HepG2 (cell line): Measurements from ENCODE around the gene CFL1. TPM values are rescaled to one million over a fixed set of nuclear protein-coding genes. Genes with fewer than 3 reads are reported as not detected.
A peak's percentile ranks its signal among the peaks of the same experiment; 100 is the strongest.

Experiments used
- ELF1 ChIP-seq: sonication (generic); formaldehyde crosslinking; IDR thresholded peaks from 2 replicates; pipeline ENCODE4 v1.4.0; 2020; ENCODE audit warnings: missing genetic modification reagents
- FOSL1 ChIP-seq: sonication (generic); formaldehyde crosslinking; IDR thresholded peaks from 2 replicates; pipeline ENCODE4 v1.9.0; 2021; ENCODE audit warnings: missing genetic modification reagents, borderline replicate concordance
- KLF9 ChIP-seq: IDR thresholded peaks from 2 replicates; pipeline ENCODE4 v1.6.1; 2016; ENCODE audit warnings: low read depth
- MAFK ChIP-seq, 2 experiments: IDR thresholded peaks in 1 of 2; conservative IDR thresholded peaks in 1 of 2; 2 replicates each; pipeline ENCODE4 v1.6.1; 2011; ENCODE audit warnings: improper control_type of control experiment in 2 of 2, low read length in 2 of 2
- MLXIP ChIP-seq: sonication (generic); formaldehyde crosslinking; IDR thresholded peaks from 2 replicates; pipeline ENCODE4 v1.9.0; 2021; ENCODE audit warnings: missing genetic modification reagents, borderline replicate concordance
- SKI ChIP-seq: fragments of 450-650 bp; IDR thresholded peaks from one replicate; pipeline ENCODE4 v1.6.1; 2018; ENCODE audit warnings: mild to moderate bottlenecking; ENCODE audit not compliant: partially characterized antibody
- TARDBP ChIP-seq: sonication (generic); formaldehyde crosslinking; IDR thresholded peaks from 2 replicates; pipeline ENCODE4 v1.8.0; 2022; ENCODE audit warnings: mild to moderate bottlenecking, missing genetic modification reagents
- ZBTB10 ChIP-seq: sonication (generic); formaldehyde crosslinking; IDR thresholded peaks from 2 replicates; pipeline ENCODE4 v1.4.0; 2020; ENCODE audit warnings: missing genetic modification reagents, borderline replicate concordance
- ZBTB20 ChIP-seq: sonication (generic); formaldehyde crosslinking; IDR thresholded peaks from 2 replicates; pipeline ENCODE4 v1.8.1; 2023; ENCODE audit warnings: missing genetic modification reagents, low read depth, mild to moderate bottlenecking, borderline replicate concordance
- ZBTB7A ChIP-seq: sonication (generic); formaldehyde crosslinking; IDR thresholded peaks from 2 replicates; pipeline ENCODE4 v1.8.0; 2022; ENCODE audit warnings: mild to moderate bottlenecking, missing genetic modification reagents
- ZNF282 ChIP-seq: fragments of 450-650 bp; IDR thresholded peaks from 2 replicates; pipeline ENCODE4 v1.6.1; 2018; ENCODE audit not compliant: partially characterized antibody
- ZNF3 ChIP-seq: IDR thresholded peaks from 2 replicates; pipeline ENCODE4 v1.7.0; 2017; ENCODE audit warnings: inconsistent platforms
- ZNF343 ChIP-seq: sonication (generic); formaldehyde crosslinking; IDR thresholded peaks from 2 replicates; pipeline ENCODE4 v1.4.0; 2020; ENCODE audit warnings: mild to moderate bottlenecking, missing genetic modification reagents
- ZNF546 ChIP-seq: sonication (generic); formaldehyde crosslinking; conservative IDR thresholded peaks from 2 replicates; pipeline ENCODE4 v1.8.1; 2023; ENCODE audit warnings: mild to moderate bottlenecking, missing genetic modification reagents
- ZNF549 ChIP-seq: sonication (generic); formaldehyde crosslinking; IDR thresholded peaks from 2 replicates; pipeline ENCODE4 v1.5.0; 2020; ENCODE audit warnings: missing genetic modification reagents
- ZSCAN31 ChIP-seq: sonication (generic); formaldehyde crosslinking; IDR thresholded peaks from 2 replicates; pipeline ENCODE4 v1.5.0; 2020; ENCODE audit warnings: low read depth, mild to moderate bottlenecking, missing genetic modification reagents
- polyA plus RNA-seq, 8 experiments: library from polyadenylated mRNA; depleted of rRNA in 3 of 8; stranded (reverse) in 7 of 8; unstranded in 1 of 8; fragments of >200 nt; fragmentation: Illumina TruSeq in 4 of 8; extraction: Trizol in 4 of 8; gene quantifications; 2 replicates each; pipeline versions ENCODE4 v1.2.1 to v1.2.3, GENCODE V29; 2011 to 2016; ENCODE audit warnings: low read depth in 4 of 8, missing spikeins in 1 of 8, mixed read lengths in 1 of 8; ENCODE audit not compliant: insufficient read depth in 1 of 8
- total RNA-seq, 5 experiments: library from RNA; depleted of rRNA; stranded (reverse); fragments of >200 nt; fragmentation: Illumina TruSeq; extraction: Trizol; gene quantifications; 2 replicates each; pipeline ENCODE4 v1.2.3, GENCODE V29; 2016; ENCODE audit warnings: low read depth in 1 of 5
- TF ChIP-seq, protein P1 (sequence below): sonication (generic); formaldehyde crosslinking; IDR thresholded peaks from 2 replicates; pipeline ENCODE4 v1.9.0; 2022; ENCODE audit warnings: missing genetic modification reagents, mild to moderate bottlenecking, borderline replicate concordance
- TF ChIP-seq, protein P2 (sequence below): IDR thresholded peaks from 2 replicates; pipeline ENCODE4 v1.6.1; 2016; ENCODE audit warnings: missing compliant biosample characterization, missing genetic modification reagents, borderline replicate concordance
- TF ChIP-seq, protein P3 (sequence below): sonication (generic); formaldehyde crosslinking; IDR thresholded peaks from 2 replicates; pipeline ENCODE4 v1.5.0; 2020; ENCODE audit warnings: missing genetic modification reagents

The CFL1 gene
- total and polyA plus RNA-seq, 2 of the 13 experiments (the other 11 are each of a cell fraction or from before 2014, with no cell fraction given): 379 to 383 TPM

DNA sequence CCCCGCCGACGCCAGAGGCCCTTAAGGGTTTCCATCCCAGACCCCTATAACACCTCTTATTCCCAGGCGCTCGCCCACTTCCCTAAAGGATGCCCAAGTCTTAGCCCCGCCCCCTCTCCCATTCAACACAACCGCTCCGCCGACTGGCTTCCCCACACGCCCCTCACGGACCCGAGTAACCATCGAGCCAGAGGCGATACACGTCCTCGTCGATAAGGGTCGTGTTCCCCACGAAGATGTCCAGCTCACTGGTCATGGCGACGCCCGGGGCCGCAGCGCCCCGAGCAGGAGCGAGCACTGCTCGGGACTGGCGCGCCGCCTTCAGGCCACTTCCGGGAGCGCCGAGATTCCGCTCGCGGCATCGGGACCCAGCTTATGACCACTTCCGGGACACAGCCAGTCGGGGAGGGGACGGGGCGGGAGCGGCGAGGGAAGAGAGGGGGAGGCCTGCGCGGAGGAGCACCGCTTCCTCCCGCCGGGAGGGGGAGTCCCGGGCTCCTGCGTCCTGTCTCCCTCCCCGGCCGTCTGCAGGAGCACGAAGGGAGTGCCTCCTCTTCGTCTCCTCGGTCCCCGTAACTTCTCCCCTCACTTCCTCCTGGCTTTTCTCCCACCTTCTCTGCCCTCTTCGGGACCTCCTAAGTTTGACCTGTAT is 30.3 kb upstream of the CFL1 start, which contains the start of gene FIBP (continued):
- TF ChIP-seq MLXIP: no peak
- no peak for TF ChIP-seq ZNF549
- peak; percentile 40; the same call in 1 of the 2 replicates for TF ChIP-seq ZBTB20
- no peak for TF ChIP-seq ZNF343
- TF ChIP-seq ZSCAN31 (CRISPR knock-in tag): 0 out of 2 replicates have a peak, but pooled peaks have one; percentile 29
- no peak for TF ChIP-seq SKI
- no peak for TF ChIP-seq MAFK (conservative IDR thresholded peaks at IDR 0.05 in 1 of 2, IDR thresholded peaks at IDR 0.05 in 1 of 2; ENCODE audit: low read length in 2 of 2)
- no peak for TF ChIP-seq KLF9 (CRISPR knock-in tag)
- TF ChIP-seq, protein P1, sequence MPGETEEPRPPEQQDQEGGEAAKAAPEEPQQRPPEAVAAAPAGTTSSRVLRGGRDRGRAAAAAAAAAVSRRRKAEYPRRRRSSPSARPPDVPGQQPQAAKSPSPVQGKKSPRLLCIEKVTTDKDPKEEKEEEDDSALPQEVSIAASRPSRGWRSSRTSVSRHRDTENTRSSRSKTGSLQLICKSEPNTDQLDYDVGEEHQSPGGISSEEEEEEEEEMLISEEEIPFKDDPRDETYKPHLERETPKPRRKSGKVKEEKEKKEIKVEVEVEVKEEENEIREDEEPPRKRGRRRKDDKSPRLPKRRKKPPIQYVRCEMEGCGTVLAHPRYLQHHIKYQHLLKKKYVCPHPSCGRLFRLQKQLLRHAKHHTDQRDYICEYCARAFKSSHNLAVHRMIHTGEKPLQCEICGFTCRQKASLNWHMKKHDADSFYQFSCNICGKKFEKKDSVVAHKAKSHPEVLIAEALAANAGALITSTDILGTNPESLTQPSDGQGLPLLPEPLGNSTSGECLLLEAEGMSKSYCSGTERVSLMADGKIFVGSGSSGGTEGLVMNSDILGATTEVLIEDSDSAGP: peak; percentile 92; the same call in 1 of the 2 replicates
- TF ChIP-seq ZNF546 (CRISPR knock-in tag): 0 out of 2 replicates have a peak, but pooled peaks have one; percentile 32
- TF ChIP-seq, protein P2, sequence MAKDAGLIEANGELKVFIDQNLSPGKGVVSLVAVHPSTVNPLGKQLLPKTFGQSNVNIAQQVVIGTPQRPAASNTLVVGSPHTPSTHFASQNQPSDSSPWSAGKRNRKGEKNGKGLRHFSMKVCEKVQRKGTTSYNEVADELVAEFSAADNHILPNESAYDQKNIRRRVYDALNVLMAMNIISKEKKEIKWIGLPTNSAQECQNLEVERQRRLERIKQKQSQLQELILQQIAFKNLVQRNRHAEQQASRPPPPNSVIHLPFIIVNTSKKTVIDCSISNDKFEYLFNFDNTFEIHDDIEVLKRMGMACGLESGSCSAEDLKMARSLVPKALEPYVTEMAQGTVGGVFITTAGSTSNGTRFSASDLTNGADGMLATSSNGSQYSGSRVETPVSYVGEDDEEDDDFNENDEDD: peak; percentile 70; the same call in 1 of the 2 replicates
- TF ChIP-seq, protein P3, sequence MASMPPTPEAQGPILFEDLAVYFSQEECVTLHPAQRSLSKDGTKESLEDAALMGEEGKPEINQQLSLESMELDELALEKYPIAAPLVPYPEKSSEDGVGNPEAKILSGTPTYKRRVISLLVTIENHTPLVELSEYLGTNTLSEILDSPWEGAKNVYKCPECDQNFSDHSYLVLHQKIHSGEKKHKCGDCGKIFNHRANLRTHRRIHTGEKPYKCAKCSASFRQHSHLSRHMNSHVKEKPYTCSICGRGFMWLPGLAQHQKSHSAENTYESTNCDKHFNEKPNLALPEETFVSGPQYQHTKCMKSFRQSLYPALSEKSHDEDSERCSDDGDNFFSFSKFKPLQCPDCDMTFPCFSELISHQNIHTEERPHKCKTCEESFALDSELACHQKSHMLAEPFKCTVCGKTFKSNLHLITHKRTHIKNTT (CRISPR knock-in tag): no peak
- TF ChIP-seq TARDBP (CRISPR knock-in tag): peak; percentile 64; the same call in 1 of the 2 replicates
- TF ChIP-seq FOSL1 (CRISPR knock-in tag): no peak
- TF ChIP-seq ELF1 (CRISPR knock-in tag): peak; percentile 98
- TF ChIP-seq ZNF282: no peak
- TF ChIP-seq ZBTB7A (CRISPR knock-in tag): no peak
- no peak for TF ChIP-seq ZBTB10
- no peak for TF ChIP-seq ZNF3
